ENCODE data around the gene PTPRG. TPM values are rescaled to one million over a fixed set of nuclear protein-coding genes. Genes with fewer than 3 reads are reported as not detected.

Gene PTPRG
- total and polyA plus RNA-seq, 2 donors (not counting 3 experiments of a cell fraction or from before 2014, with no cell fraction given): 8.9 to 39.1 TPM

DNA sequence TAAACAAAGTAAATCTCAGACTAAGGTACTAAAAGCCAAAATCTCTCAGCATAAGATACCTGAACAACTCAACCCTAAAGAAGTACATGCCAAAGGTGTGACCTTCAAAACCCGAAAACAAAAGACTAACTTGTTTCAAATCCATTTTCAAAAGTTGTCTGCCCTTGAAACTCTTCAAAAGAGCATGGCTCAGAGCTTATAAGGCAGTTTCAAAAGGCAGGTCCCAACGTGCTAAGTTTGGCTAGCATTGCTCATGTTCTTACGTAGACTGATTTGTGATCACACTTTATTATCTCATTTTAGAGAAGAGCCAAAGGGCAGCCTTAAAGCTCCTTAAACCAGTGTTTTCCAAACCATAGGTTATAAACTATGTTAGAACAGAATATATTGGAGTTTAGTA is 699.8 kb downstream of the PTPRG start:
- H3K79me2 ChIP-seq (ENCODE audit: control insufficient read depth, insufficient read depth, low read length): no peaks in the 10 kb centered on the region
- POLR2A ChIA-PET: no interaction called here
- no peaks in the 10 kb centered on the region for H3K9me1 ChIP-seq (replicated peaks; ENCODE audit: control insufficient read depth, extremely low read depth, insufficient read depth, low read length)
- TF ChIP-seq GATA2 (IDR thresholded peaks at IDR 0.05; ENCODE audit: insufficient read depth, insufficient read length, low read depth, low read length): no peak
- no peak for TF ChIP-seq EZH2 (IDR thresholded peaks at IDR 0.05; ENCODE audit: borderline replicate concordance, low read depth, low read length, severe bottlenecking)
- no peak for TF ChIP-seq POLR2AphosphoS5 (IDR thresholded peaks at IDR 0.05; ENCODE audit: insufficient read depth, low read depth, low read length)
- TF ChIP-seq, protein P1, sequence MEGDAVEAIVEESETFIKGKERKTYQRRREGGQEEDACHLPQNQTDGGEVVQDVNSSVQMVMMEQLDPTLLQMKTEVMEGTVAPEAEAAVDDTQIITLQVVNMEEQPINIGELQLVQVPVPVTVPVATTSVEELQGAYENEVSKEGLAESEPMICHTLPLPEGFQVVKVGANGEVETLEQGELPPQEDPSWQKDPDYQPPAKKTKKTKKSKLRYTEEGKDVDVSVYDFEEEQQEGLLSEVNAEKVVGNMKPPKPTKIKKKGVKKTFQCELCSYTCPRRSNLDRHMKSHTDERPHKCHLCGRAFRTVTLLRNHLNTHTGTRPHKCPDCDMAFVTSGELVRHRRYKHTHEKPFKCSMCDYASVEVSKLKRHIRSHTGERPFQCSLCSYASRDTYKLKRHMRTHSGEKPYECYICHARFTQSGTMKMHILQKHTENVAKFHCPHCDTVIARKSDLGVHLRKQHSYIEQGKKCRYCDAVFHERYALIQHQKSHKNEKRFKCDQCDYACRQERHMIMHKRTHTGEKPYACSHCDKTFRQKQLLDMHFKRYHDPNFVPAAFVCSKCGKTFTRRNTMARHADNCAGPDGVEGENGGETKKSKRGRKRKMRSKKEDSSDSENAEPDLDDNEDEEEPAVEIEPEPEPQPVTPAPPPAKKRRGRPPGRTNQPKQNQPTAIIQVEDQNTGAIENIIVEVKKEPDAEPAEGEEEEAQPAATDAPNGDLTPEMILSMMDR (IDR thresholded peaks at IDR 0.05; ENCODE audit: extremely low read depth in 1 of 2, insufficient read depth in 1 of 2, low read depth in 1 of 2, low read length in 2 of 2): no peak
- TF ChIP-seq, protein P2, sequence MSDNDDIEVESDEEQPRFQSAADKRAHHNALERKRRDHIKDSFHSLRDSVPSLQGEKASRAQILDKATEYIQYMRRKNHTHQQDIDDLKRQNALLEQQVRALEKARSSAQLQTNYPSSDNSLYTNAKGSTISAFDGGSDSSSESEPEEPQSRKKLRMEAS (IDR thresholded peaks at IDR 0.05; ENCODE audit: insufficient read depth, insufficient read length): no peak
- no peak for TF ChIP-seq POLR2A (IDR thresholded peaks at IDR 0.05; ENCODE audit: low read depth, low read length)
- no peak for TF ChIP-seq JUN (IDR thresholded peaks at IDR 0.05; ENCODE audit: borderline replicate concordance, insufficient read depth, insufficient read length, low read depth)
- TF ChIP-seq MYC (IDR thresholded peaks at IDR 0.05; ENCODE audit: low read depth, low read length): no peak
- TF ChIP-seq FOS (IDR thresholded peaks at IDR 0.05; ENCODE audit: borderline replicate concordance, insufficient read depth, low read length): no peak
- H3K36me3 ChIP-seq (ENCODE audit: control insufficient read depth in 2 of 2, extremely low read depth in 1 of 2, insufficient read depth in 2 of 2, low read length in 2 of 2): no peaks in the 10 kb centered on the region
- H3K27me3 ChIP-seq (ENCODE audit: control insufficient read depth in 2 of 2, insufficient read depth in 2 of 2, low read length in 2 of 2): no peaks in the 10 kb centered on the region
- no peaks in the 10 kb centered on the region for H3K4me1 ChIP-seq (ENCODE audit: control insufficient read depth, extremely low read depth, insufficient read depth, low read length)
- DNase-seq (ENCODE audit: low read depth, low spot score) (no peak), FAIRE-seq (no peak)
- dilution Hi-C loops (cut with MboI; ENCODE audit: extremely low pct_ligation_motif_present, low sequenced_read_pairs) (no loop called here), intact Hi-C loops (cut with micrococcal nuclease) (no loop called here)
- no peak overlapping the region for H3K4me3 ChIP-seq (replicated peaks in 1 of 3; ENCODE audit: insufficient read depth in 1 of 3, low read depth in 1 of 3, low read length in 3 of 3)
- no peak overlapping the region for H3K4me2 ChIP-seq (ENCODE audit: insufficient read depth, low read length)
- BruUV-seq (replicated peaks): no TSS peak
- H4K20me1 ChIP-seq (replicated peaks; ENCODE audit: control insufficient read depth, extremely low read depth, insufficient read depth, low read length): no peaks in the 10 kb centered on the region
- no peak overlapping the region for H3K27ac ChIP-seq (ENCODE audit: insufficient read depth, low read depth, low read length)
- CTCF ChIA-PET: no interaction called here
- no peak overlapping the region for H3K9ac ChIP-seq (replicated peaks; ENCODE audit: extremely low read depth, insufficient read depth, low read length)
- H2AFZ ChIP-seq (ENCODE audit: low read depth, low read length): no peak overlapping the region
- H3K9me3 ChIP-seq (replicated peaks; ENCODE audit: control insufficient read depth, insufficient read depth, low read length): no peaks in the 10 kb centered on the region
